H1 (cell line): ENCODE measurements around the gene RNU2-1.

ENCODE experiments used
- CHD1 ChIP-seq: IDR thresholded peaks from 2 replicates; pipeline ENCODE4 v1.6.1; 2012; ENCODE audit warnings: low read depth, low read length, improper control_type of control experiment
- CTCF ChIP-seq, 3 experiments: IDR thresholded peaks; 1 replicate in 2 of 3; 2 replicates in 1 of 3; pipeline versions ENCODE4 v1.5.1 to v1.6.1; 2011; ENCODE audit warnings: low read length in 3 of 3, mild to moderate bottlenecking in 3 of 3, inconsistent platforms in 2 of 3, low read depth in 1 of 3, moderate library complexity in 1 of 3; ENCODE audit not compliant: insufficient read depth in 1 of 3; ENCODE audit errors: control extremely low read depth in 1 of 3
- EZH2 ChIP-seq: fragments of 200-600 bp; sonication (generic); IDR thresholded peaks from 2 replicates; pipeline ENCODE4 v1.7.1; 2012; ENCODE audit warnings: low read depth, mild to moderate bottlenecking, moderate library complexity, low read length, inconsistent platforms; ENCODE audit not compliant: severe bottlenecking
- POLR2A ChIP-seq, 2 experiments: IDR thresholded peaks; 1 replicate in 1 of 2; 2 replicates in 1 of 2; pipeline ENCODE4 v1.6.1; 2011; ENCODE audit warnings: low read depth in 2 of 2, low read length in 2 of 2, mild to moderate bottlenecking in 2 of 2; ENCODE audit errors: control extremely low read depth in 1 of 2

- TF ChIP-seq CTCF (IDR thresholded peaks at IDR 0.05; ENCODE audit: control extremely low read depth in 1 of 3, insufficient read depth in 1 of 3, low read depth in 1 of 3, low read length in 3 of 3) (no peak), POLR2A (IDR thresholded peaks at IDR 0.05; ENCODE audit: control extremely low read depth in 1 of 2, low read depth in 2 of 2, low read length in 2 of 2) (no peak), CHD1 (no peak), EZH2 (no peak)
Measured at GRCh38 chr17:43220511-43221125, 13.2 kb downstream of the RNU2-1 start.
